K562 (cell line): Measurements from ENCODE around the gene WWP2. TPM values are rescaled to one million over a fixed set of nuclear protein-coding genes. Genes with fewer than 3 reads are reported as not detected.

Experiments
- CBFA2T3 ChIP-seq: fragments of 450-650 bp; IDR thresholded peaks from 2 replicates; pipeline ENCODE4 v1.6.1; 2017
- SMAD3 ChIP-seq: fragments of 450-650 bp; formaldehyde crosslinking; conservative IDR thresholded peaks from 2 replicates; pipeline ENCODE4 v1.4.0; 2020; ENCODE audit warnings: mild to moderate bottlenecking
- ZFPM2 ChIP-seq: fragments of 250-450 bp; sonication (Bioruptor Pico); IDR thresholded peaks from 2 replicates; pipeline ENCODE4 v1.5.1; 2022; ENCODE audit warnings: mild to moderate bottlenecking
- ZNF668 ChIP-seq: fragments of 250-450 bp; sonication (Bioruptor Pico); IDR thresholded peaks from 2 replicates; pipeline ENCODE4 v1.8.0; 2022; ENCODE audit warnings: mild to moderate bottlenecking, inconsistent platforms
- polyA plus RNA-seq, 8 experiments: library from polyadenylated mRNA; depleted of rRNA in 4 of 8; stranded (reverse) in 5 of 8; unstranded in 3 of 8; fragments of >200 nt; fragmentation: Nextera tagmentation in 2 of 8; fragmentation: Illumina TruSeq in 1 of 8; extraction: Ambion mirVana in 2 of 8; extraction: Trizol in 1 of 8; gene quantifications; 2 replicates each; pipeline versions ENCODE4 v1.2.1 to v1.2.3, GENCODE V29; 2011 to 2014; ENCODE audit warnings: inconsistent platforms in 1 of 8, missing spikeins in 1 of 8
- total RNA-seq, 7 experiments: library from RNA; depleted of rRNA in 6 of 7; stranded (reverse); fragments of >200 nt in 6 of 7; fragmentation: Illumina TruSeq in 2 of 7; extraction: Trizol in 2 of 7; gene quantifications; 2 replicates each; pipeline versions ENCODE4 v1.2.1 to v1.2.3, GENCODE V29; 2011 to 2021; ENCODE audit warnings: low replicate concordance in 1 of 7
- TF ChIP-seq, protein P1 (sequence below), 2 experiments: fragments of 450-650 bp in 1 of 2; sonication (generic) in 1 of 2; formaldehyde crosslinking in 1 of 2; IDR thresholded peaks; 2 replicates each; pipeline versions ENCODE4 v1.7.1 to v1.9.0; 2016 to 2022; ENCODE audit warnings: inconsistent platforms in 1 of 2, mild to moderate bottlenecking in 1 of 2, missing genetic modification reagents in 1 of 2

Gene WWP2
- total and polyA plus RNA-seq, 9 of the 15 experiments (the other 6 are each of a cell fraction or from before 2014, with no cell fraction given), result 1.9 to 34.4 (median 14.6) TPM

DNA sequence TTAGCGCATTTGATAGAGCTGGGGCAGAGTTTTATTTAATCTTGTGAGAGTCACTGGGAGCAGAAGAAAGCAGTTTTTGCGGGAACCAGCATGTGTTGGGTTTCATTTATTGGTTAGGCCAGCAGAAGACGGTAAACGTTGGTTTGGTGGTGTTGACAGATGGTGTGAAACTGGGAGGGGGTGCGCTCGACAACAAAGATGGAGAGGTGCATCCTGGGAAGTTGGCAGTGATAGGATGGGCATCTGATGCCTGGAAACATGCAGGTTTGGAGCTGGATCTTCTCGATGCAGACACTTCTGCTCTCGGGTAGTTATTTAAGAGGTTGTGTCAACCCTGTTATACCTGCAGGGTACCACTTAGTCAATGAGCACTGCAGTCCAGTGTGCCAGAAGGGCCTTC, 164.1 kb downstream of the WWP2 start (continued):
- TF ChIP-seq, protein P1, sequence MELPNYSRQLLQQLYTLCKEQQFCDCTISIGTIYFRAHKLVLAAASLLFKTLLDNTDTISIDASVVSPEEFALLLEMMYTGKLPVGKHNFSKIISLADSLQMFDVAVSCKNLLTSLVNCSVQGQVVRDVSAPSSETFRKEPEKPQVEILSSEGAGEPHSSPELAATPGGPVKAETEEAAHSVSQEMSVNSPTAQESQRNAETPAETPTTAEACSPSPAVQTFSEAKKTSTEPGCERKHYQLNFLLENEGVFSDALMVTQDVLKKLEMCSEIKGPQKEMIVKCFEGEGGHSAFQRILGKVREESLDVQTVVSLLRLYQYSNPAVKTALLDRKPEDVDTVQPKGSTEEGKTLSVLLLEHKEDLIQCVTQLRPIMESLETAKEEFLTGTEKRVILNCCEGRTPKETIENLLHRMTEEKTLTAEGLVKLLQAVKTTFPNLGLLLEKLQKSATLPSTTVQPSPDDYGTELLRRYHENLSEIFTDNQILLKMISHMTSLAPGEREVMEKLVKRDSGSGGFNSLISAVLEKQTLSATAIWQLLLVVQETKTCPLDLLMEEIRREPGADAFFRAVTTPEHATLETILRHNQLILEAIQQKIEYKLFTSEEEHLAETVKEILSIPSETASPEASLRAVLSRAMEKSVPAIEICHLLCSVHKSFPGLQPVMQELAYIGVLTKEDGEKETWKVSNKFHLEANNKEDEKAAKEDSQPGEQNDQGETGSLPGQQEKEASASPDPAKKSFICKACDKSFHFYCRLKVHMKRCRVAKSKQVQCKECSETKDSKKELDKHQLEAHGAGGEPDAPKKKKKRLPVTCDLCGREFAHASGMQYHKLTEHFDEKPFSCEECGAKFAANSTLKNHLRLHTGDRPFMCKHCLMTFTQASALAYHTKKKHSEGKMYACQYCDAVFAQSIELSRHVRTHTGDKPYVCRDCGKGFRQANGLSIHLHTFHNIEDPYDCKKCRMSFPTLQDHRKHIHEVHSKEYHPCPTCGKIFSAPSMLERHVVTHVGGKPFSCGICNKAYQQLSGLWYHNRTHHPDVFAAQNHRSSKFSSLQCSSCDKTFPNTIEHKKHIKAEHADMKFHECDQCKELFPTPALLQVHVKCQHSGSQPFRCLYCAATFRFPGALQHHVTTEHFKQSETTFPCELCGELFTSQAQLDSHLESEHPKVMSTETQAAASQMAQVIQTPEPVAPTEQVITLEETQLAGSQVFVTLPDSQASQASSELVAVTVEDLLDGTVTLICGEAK (IDR thresholded peaks at IDR 0.05), result no peak
- TF ChIP-seq, protein P1 (CRISPR knock-in tag; IDR thresholded peaks at IDR 0.05), result no peak
- TF ChIP-seq ZNF668 (CRISPR knock-in tag) (no peak), ZFPM2 (CRISPR knock-in tag) (no peak), SMAD3 (CRISPR knock-in tag) (no peak), CBFA2T3 (no peak)
